ENCODE results near the gene GLB1L3.
"Not testable (repeated sequence)": the region's sequence is repeated elsewhere in the genome, so short reads cannot be mapped to it uniquely, and the experiment has no call there.

The GLB1L3 gene

GRCh38 chr11:134276396-134277182 is 410 bp downstream of the GLB1L3 start:
- DNase-seq, result peak; percentile 51

GRCh38 chr11:134277183-134278001 is 1.2 kb downstream of the GLB1L3 start:
- DNase-seq, result no peak

- no peak for DNase-seq
Observed at GRCh38 chr11:134278356-134278755, 2.2 kb downstream of the GLB1L3 start.

- DNase-seq, result not testable (repeated sequence)
Observed at GRCh38 chr11:134281635-134282034, 5.5 kb downstream of the GLB1L3 start.

- DNase-seq, result no peak
Observed at GRCh38 chr11:134282121-134283045, 6.2 kb downstream of the GLB1L3 start.

GRCh38 chr11:134283461-134284230 is 7.5 kb downstream of the GLB1L3 start:
- no peak for DNase-seq

GRCh38 chr11:134284349-134284748 is 8.2 kb downstream of the GLB1L3 start:
- not testable (repeated sequence) for DNase-seq

- no peak for DNase-seq
Observed at GRCh38 chr11:134287561-134287960, 11.4 kb downstream of the GLB1L3 start.

- no peak for DNase-seq
Observed at GRCh38 chr11:134288486-134288885, 12.3 kb downstream of the GLB1L3 start.

- no peak for DNase-seq
Observed at GRCh38 chr11:134289167-134289566, 13.0 kb downstream of the GLB1L3 start.

- no peak for DNase-seq
Observed at GRCh38 chr11:134289789-134290188, 13.6 kb downstream of the GLB1L3 start.

GRCh38 chr11:134290646-134291045 is 14.5 kb downstream of the GLB1L3 start:
- no peak for DNase-seq

- DNase-seq, result no peak
Observed at GRCh38 chr11:134291196-134291595, 15.0 kb downstream of the GLB1L3 start.

GRCh38 chr11:134292661-134293060 is 16.5 kb downstream of the GLB1L3 start:
- no peak for DNase-seq

- DNase-seq, result no peak
Observed at GRCh38 chr11:134293119-134294113, 17.2 kb downstream of the GLB1L3 start.

GRCh38 chr11:134294664-134295063 is 18.5 kb downstream of the GLB1L3 start:
- no peak for DNase-seq

GRCh38 chr11:134312223-134312622 is 36.0 kb downstream of the GLB1L3 start:
- DNase-seq, result no peak

GRCh38 chr11:134312807-134313206 is 36.6 kb downstream of the GLB1L3 start:
- DNase-seq, result no peak

GRCh38 chr11:134313379-134313778 is 37.2 kb downstream of the GLB1L3 start:
- DNase-seq, result no peak

GRCh38 chr11:134313821-134314607 is 37.8 kb downstream of the GLB1L3 start:
- no peak for DNase-seq

Measured in NCI-H1092 (cell line).